ENCODE measurements around the gene RASGEF1C. TPM values are rescaled to one million over a fixed set of nuclear protein-coding genes. Genes with fewer than 3 reads are reported as not detected.
A peak's percentile ranks its signal among the peaks of the same experiment; 100 is the strongest.

RASGEF1C gene
- total RNA-seq, 4 donors from 2014 or later = 0.71 to 2.5 TPM; not detected in 2

DNA sequence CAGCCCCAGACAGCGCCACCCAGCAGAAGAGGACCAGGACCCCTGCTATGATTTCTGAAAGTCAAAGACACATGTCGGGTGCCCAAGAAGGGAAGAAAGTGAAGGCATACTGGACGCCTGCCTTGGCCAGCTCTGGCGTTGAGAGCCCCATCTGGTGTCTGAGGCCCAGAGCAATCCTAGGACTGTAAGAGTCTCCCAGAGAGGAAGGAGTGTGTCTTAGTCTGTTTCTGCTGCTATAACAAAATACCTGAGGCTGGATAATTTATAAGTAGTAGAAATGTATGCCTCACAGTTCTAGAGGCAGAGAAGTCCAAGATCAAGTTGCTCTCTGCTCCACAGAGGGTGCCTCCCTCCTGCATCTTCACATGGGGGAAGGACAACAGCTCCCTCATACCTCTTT, 10.8 kb downstream of the RASGEF1C start:
- WGBS, 2 donors = 95% methylated on average over 4 of the region's 4 CpGs
- H3K4me3 ChIP-seq (ENCODE audit: low read depth, poor library complexity, severe bottlenecking) = no peak overlapping the region
- DNase-seq (ENCODE audit: low spot score in 2 of 2) = no peak
- TF ChIP-seq, protein P1, sequence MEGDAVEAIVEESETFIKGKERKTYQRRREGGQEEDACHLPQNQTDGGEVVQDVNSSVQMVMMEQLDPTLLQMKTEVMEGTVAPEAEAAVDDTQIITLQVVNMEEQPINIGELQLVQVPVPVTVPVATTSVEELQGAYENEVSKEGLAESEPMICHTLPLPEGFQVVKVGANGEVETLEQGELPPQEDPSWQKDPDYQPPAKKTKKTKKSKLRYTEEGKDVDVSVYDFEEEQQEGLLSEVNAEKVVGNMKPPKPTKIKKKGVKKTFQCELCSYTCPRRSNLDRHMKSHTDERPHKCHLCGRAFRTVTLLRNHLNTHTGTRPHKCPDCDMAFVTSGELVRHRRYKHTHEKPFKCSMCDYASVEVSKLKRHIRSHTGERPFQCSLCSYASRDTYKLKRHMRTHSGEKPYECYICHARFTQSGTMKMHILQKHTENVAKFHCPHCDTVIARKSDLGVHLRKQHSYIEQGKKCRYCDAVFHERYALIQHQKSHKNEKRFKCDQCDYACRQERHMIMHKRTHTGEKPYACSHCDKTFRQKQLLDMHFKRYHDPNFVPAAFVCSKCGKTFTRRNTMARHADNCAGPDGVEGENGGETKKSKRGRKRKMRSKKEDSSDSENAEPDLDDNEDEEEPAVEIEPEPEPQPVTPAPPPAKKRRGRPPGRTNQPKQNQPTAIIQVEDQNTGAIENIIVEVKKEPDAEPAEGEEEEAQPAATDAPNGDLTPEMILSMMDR (IDR thresholded peaks at IDR 0.05) = no peak
- no peak for TF ChIP-seq POLR2A (IDR thresholded peaks at IDR 0.05)
- intact Hi-C loops (cut with DNase I; ENCODE audit: low total_unique reads) = no loop called here

GRCh38 chr5:180197016-180197702, 11.9 kb downstream of the RASGEF1C start:
- intact Hi-C loops (cut with DNase I; ENCODE audit: low total_unique reads) = no loop called here
- WGBS, 2 donors = 56 to 63% methylated on average over 14 of the region's 14 CpGs
- no peak for TF ChIP-seq POLR2A (IDR thresholded peaks at IDR 0.05)
- TF ChIP-seq, protein P1 (IDR thresholded peaks at IDR 0.05) = no peak
- H3K4me3 ChIP-seq (ENCODE audit: low read depth, poor library complexity, severe bottlenecking) = no peak overlapping the region
- peak in 1 of 2 donors; percentile 49 for DNase-seq (ENCODE audit: low spot score in 2 of 2)

GRCh38 chr5:180194410-180195345, 14.3 kb downstream of the RASGEF1C start:
- TF ChIP-seq, protein P1 (IDR thresholded peaks at IDR 0.05) = no peak
- TF ChIP-seq POLR2A (IDR thresholded peaks at IDR 0.05) = no peak
- H3K4me3 ChIP-seq (ENCODE audit: low read depth, poor library complexity, severe bottlenecking) = no peak overlapping the region
- intact Hi-C loops (cut with DNase I; ENCODE audit: low total_unique reads) = no loop called here
- 87 to 88% methylated on average over 34 of the region's 34 CpGs for WGBS, 2 donors
- peak in 1 of 2 donors; percentile 70 for DNase-seq (ENCODE audit: low spot score in 2 of 2)

DNA sequence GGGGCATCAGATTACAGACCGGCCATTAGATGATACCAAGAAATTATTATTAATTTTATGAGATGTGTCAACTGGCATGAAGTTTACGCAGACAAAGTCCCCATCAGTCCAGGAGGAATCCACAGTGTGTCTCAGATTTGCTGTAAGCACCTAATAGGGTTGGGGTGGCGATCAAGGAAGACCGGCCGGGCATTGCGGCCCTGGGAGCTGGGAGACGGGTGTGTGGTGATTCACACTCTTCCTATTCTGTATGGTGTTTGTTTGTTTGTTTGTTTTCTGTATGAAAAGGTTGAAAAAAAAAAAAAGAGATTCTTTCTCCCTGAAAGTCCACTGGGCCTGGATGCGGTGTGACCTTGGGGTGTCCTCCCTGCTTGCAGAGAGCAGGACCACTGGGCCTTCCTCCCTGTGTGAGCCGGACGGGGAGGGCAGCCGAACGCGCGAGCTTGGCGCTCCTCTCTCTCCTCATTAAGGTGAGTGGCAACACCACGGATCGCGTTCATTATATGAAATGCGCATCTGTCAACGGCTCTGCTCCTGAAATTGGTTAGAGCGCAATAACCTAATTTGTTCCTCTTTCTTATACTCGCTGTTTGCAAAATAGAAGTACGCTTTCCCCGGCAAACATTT, 15.1 kb downstream of the RASGEF1C start:
- TF ChIP-seq POLR2A (IDR thresholded peaks at IDR 0.05) = no peak
- TF ChIP-seq, protein P1 (IDR thresholded peaks at IDR 0.05) = no peak
- 91 to 93% methylated on average over 24 of the region's 24 CpGs for WGBS, 2 donors

GRCh38 chr5:180191716-180192115, 17.3 kb downstream of the RASGEF1C start:
- H3K4me3 ChIP-seq (ENCODE audit: low read depth, poor library complexity, severe bottlenecking) = no peak overlapping the region
- TF ChIP-seq, protein P1 (IDR thresholded peaks at IDR 0.05) = no peak
- no peak for TF ChIP-seq POLR2A (IDR thresholded peaks at IDR 0.05)
- 48 to 66% methylated on average over 6 of the region's 6 CpGs for WGBS, 2 donors
- intact Hi-C loops (cut with DNase I; ENCODE audit: low total_unique reads) = no loop called here
- DNase-seq (ENCODE audit: low spot score in 2 of 2) = peak in 1 of 2 donors; percentile 37

More for the DNA sequence above, 15.1 kb downstream of the RASGEF1C start:
- DNase-seq (ENCODE audit: low spot score in 2 of 2) = peak in 1 of 2 donors; percentile 49
- H3K4me3 ChIP-seq (ENCODE audit: low read depth, poor library complexity, severe bottlenecking) = no peak overlapping the region
- intact Hi-C loops (cut with DNase I; ENCODE audit: low total_unique reads) = no loop called here

Measured in lower leg skin (tissue), 4 donors.